ENCODE measurements around the gene KRT77.
"Not testable (repeated sequence)": the region's sequence is repeated elsewhere in the genome, so short reads cannot be mapped to it uniquely, and the experiment has no call there.

Gene KRT77

GRCh38 chr12:52703424-52703823 lies at the start of gene KRT77:
Gene KRT77, minus strand, starts transcription at chr12:52703524. Its CDS starts 90 bp downstream, at chr12:52703434.
- no peak for DNase-seq

GRCh38 chr12:52752516-52752915 lies 49.2 kb upstream of the KRT77 start:
- DNase-seq: no peak

- DNase-seq: no peak
Observed at GRCh38 chr12:52751795-52752194, 48.5 kb upstream of the KRT77 start.

GRCh38 chr12:52750532-52750931 lies 47.2 kb upstream of the KRT77 start:
- DNase-seq: not testable (repeated sequence)

- no peak for DNase-seq
Observed at GRCh38 chr12:52749827-52750226, 46.5 kb upstream of the KRT77 start.

GRCh38 chr12:52748578-52748977 lies 45.3 kb upstream of the KRT77 start:
- no peak for DNase-seq

GRCh38 chr12:52745554-52745953 lies 42.2 kb upstream of the KRT77 start:
- DNase-seq: no peak

- DNase-seq: no peak
Observed at GRCh38 chr12:52744493-52745156, 41.3 kb upstream of the KRT77 start.

GRCh38 chr12:52742822-52743457 lies 39.6 kb upstream of the KRT77 start:
- no peak for DNase-seq

- DNase-seq: no peak
Observed at GRCh38 chr12:52742196-52742580, 38.9 kb upstream of the KRT77 start.

GRCh38 chr12:52741375-52742195 lies 38.3 kb upstream of the KRT77 start:
- peak; percentile 47 to 48 for DNase-seq

- no peak for DNase-seq
Observed at GRCh38 chr12:52740584-52740983, 37.3 kb upstream of the KRT77 start.

- no peak for DNase-seq
Observed at GRCh38 chr12:52739963-52740362, 36.6 kb upstream of the KRT77 start.

GRCh38 chr12:52735816-52736632 lies 32.7 kb upstream of the KRT77 start:
- DNase-seq: no peak

GRCh38 chr12:52735106-52735505 lies 31.8 kb upstream of the KRT77 start:
- DNase-seq: no peak

- no peak for DNase-seq
Observed at GRCh38 chr12:52730793-52731192, 27.5 kb upstream of the KRT77 start.

GRCh38 chr12:52730383-52730782 lies 27.1 kb upstream of the KRT77 start:
- DNase-seq: no peak

GRCh38 chr12:52729147-52729546 lies 25.8 kb upstream of the KRT77 start:
- DNase-seq: no peak

- no peak for DNase-seq
Observed at GRCh38 chr12:52728374-52728773, 25.1 kb upstream of the KRT77 start.

- DNase-seq: no peak
Observed at GRCh38 chr12:52727037-52727436, 23.7 kb upstream of the KRT77 start.

- no peak for DNase-seq
Observed at GRCh38 chr12:52726451-52726850, 23.1 kb upstream of the KRT77 start.

GRCh38 chr12:52724384-52724783 lies 21.1 kb upstream of the KRT77 start:
- DNase-seq: no peak

GRCh38 chr12:52722680-52723079 lies 19.4 kb upstream of the KRT77 start:
- DNase-seq: no peak
